HG03045 (cell line): ENCODE data around the gene PEX10.
A peak's percentile ranks its signal among the peaks of the same experiment; 100 is the strongest.

Experiments used
- ATAC-seq: cut with Tn5 transposase; IDR thresholded peaks from one replicate; pipeline ENCODE4 v1.9.1; 2021; ENCODE audit warnings: mild to moderate bottlenecking, moderate library complexity; ENCODE audit not compliant: unreplicated experiment

PEX10 gene

DNA sequence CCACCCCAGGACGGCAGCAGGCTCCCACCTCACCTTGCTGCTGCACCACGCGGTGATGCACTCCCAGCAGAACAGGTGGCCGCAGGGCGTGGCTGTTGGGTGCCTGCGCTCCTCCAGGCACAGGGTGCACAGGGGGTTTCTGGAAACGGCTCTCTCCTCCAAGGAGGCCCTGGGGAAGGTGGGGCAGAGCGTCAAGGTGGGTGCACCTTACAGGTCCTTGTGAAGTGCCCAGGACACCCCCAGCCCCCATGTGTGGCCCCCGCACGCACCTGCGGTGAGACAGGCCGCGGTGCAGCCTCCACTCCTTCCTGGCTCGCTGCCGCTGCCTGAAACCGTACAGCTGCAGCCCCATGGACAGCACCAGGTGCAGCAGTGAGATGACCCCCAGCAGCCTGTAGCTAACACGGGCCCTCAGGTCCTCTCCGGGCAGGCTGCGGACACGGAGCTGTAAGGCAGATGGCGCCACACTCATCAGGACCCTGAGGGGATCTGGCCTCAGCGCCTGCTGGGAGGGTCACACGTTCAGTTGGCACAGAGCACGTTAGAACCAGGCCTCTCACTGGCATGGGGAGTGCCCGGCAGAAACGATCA is 5.8 kb downstream of the PEX10 start:
- ATAC-seq = no peak

GRCh38 chr1:2405588-2406295 is 6.6 kb downstream of the PEX10 start:
- ATAC-seq = no peak

GRCh38 chr1:2404890-2405511 is 7.4 kb downstream of the PEX10 start:
- no peak for ATAC-seq

- no peak for ATAC-seq
These were observed 8.0 kb downstream of the PEX10 start for GRCh38 chr1:2404142-2404889.

DNA sequence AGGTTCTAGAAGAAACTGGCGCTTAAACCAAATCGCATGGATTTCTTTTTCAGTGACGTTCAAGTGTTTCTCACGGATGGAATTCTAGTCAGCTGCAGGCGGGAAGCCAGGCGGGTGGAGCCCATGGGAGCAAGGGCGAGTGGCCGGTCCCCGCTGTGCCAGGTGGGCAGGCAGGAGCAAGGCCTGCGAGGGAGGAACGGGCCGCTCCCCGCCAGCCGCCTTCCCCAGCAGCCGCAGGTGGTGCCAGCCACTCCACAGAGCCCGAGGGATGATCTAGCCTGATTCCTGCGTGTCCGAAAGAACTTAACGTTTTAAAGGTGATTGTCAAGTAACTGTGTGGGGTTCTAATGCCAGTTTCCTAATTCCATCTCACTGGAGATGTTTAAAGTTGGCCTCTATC is 9.1 kb downstream of the PEX10 start:
- ATAC-seq = no peak

- no peak for ATAC-seq
These were observed 9.9 kb downstream of the PEX10 start for GRCh38 chr1:2402420-2402819.

DNA sequence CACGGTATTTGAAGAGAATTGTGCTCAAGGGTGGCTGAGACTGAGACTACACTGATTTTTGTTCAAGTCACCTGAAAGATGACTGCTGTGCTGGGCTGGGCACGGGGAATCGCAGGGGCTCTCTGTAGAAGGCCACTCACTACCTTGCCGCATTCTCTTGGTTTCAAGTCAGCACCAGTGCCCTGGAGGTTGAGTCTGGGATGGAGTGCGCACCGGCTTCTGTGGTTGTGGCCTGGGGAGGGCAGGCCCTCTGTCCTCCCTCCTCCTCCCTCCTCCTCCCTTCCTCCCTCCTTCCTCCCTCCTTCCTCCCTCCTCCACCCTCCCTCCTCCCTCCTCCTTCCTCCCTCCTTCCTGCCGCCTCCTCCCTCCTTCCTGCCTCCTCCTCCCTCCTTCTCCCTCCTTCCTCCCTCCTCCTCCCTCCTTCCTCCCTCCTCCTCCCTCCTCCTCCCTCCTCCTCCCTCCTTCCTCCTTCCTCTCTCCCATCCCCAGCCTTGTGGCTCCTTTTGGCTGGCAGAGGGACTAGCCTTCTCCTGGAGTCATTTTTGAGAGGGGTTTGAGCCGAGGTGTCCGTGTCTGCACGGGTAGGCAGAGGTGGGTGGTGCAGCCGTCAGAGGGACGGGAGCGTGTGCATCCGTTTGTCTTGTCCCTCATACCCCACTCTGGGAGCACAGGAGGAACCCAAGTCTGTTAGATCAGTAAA is 11.3 kb downstream of the PEX10 start:
- ATAC-seq = no peak

DNA sequence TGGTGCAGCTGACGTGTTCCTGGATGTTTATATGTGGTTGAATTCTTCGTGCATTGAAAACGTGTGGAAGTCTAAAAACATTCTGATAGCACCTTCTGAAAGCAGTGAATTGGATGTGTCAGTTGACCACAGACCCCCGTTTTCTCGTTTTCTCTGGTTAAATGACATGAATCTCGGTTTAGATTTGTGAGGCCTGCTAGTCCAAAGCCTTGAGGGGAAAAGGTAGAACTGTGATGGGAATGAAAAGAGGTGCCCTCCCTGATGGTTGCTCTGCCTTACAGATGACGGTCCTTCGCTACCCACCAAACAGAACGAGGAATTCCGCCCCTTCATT is 11.8 kb downstream of the PEX10 start:
- ATAC-seq = no peak

DNA sequence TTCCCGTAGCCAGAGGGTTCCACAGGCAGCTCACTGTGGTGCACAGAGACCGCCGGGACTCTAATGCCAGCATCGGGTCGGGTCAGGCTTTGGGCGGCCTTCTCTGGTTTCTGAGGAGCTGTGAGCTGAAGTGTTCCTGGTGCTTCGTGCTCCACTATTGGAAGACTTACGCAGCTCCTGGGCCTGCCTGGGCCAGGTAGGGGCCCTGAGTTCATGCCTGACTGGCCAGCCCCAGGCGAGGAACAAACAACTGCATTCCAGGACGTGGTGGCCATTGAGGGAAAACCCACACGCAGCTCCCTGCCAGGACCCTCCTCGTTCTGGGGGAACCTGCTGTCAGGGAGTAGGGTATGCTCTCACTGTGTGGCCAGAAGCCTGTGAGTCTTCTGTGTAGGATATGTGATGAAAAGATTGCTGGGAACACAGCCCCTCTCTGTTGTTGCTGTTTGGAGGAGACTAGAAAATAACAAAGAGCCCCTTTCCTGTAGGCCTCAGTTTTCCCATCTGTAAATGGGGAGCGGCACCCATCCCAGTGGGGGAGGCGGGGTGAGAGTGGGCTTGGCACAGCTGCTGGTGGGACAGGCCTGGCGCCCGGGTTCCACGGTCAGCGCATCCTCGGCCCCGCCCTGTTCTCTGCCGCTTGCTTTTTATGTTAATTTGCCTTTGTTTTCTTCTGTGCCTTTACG is 12.3 kb downstream of the PEX10 start:
- no peak for ATAC-seq

DNA sequence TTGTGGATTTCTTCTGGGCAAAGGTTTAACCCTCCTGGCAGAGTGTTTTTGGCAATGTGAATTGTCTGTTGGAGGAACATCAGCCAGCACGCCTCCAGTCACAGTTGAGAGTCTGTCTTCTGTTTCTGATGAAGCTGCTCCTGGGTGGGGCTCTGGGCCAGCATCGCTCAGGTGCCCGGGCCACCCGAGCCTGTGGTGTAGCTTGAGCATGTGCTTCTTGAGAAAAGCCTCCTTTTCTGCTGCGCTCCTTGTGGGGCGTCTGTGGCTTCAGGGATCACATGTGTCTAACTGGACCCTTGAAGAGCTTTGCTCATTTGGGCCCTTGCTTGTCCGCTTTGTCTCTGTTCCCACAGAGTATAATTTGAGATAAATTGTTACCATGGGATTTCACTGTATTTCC is 13.5 kb downstream of the PEX10 start:
- ATAC-seq = no peak

GRCh38 chr1:2397007-2397679 is 15.2 kb downstream of the PEX10 start:
- ATAC-seq = no peak

DNA sequence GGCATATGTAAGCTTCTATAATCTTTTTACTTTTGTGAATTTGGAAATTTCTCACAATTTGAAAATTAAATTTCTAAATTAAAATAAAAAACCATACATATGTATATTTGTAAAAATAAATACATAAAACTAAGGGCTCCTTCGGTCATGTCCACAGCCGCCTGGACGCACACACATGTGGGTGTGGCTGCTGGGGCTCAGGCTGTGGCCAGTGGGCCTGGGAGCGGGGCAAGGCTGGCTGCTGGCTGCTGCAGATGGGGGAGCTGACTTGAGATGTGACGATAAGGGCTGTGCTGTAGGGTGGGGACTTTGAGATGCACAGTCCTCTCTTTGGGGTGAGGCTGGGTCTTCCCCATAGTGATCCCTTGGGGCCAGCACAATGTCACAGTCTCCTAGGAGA is 15.9 kb downstream of the PEX10 start:
- ATAC-seq = no peak

GRCh38 chr1:2396059-2396458 is 16.3 kb downstream of the PEX10 start:
- ATAC-seq = no peak

DNA sequence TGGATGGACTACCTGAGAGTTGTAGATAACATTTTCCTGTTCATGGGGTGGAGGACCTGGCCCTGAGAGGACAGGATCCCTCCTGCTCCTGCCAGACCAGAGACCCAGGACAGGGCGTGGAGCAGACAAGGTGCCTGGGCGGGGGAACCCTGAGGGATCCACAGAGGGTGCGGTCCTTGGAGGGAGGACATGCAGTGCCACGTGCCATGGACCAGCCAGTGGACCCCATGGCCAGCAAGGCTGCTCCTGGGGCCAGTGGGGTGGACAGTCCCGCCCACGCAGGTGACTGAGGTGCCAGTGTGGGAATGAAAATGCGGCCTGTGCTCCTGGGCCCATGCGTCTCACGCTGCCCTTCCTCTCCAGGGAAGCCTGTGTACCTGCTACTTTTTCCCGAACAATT is 17.1 kb downstream of the PEX10 start:
- ATAC-seq = no peak

DNA sequence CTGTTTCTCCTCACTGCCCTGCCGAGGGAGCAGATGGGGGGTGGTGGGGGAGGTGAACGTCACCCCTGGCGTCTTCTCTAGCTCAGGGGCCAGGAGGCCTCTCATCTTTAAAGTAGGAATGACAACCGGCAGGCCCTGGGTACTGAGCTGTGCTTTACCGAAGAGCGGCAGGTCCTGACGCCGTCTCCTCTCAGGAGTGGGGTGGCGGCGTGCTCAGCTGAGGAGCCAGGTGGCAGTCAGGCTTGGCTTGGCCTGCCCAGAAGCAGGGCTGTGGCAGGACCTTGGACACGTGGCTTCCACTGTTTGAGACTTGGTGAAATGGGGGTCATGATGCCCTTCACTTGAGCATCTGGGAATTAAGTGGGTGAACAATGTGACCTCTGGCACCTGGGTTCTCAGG is 17.6 kb downstream of the PEX10 start:
- no peak for ATAC-seq

GRCh38 chr1:2394220-2394619 is 18.1 kb downstream of the PEX10 start:
- no peak for ATAC-seq

- ATAC-seq = no peak
These were observed 18.9 kb downstream of the PEX10 start for GRCh38 chr1:2393471-2393877.

DNA sequence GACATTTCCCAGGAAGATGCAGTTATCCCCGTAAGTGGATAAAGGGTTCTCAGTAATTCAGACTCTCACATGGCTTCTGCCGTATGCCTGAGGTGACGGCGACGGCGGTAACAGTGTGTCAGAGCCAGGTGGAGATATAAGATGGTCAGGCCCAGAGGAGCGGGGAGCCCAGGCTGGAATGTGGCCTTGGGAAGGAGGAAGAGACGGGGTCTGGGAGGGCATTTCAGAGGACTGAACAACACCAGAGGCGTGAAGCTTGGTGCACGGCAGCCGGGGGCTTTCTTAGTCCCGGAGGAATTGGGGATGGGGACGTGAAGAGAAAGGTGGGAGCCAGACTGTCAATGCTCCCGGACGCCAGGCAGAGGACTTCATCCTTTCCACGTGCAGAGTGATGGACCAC is 19.7 kb downstream of the PEX10 start:
- no peak for ATAC-seq

GRCh38 chr1:2391931-2392509 is 20.3 kb downstream of the PEX10 start:
- ATAC-seq = peak; percentile 18
